IMR-90 (cell line): ENCODE measurements around the gene CLCN6. TPM values are rescaled to one million over a fixed set of nuclear protein-coding genes. Genes with fewer than 3 reads are reported as not detected.

Experiments used
- MAFK ChIP-seq: IDR thresholded peaks from 2 replicates; pipeline ENCODE4 v1.6.1; 2012; ENCODE audit warnings: low read depth, low read length, improper control_type of control experiment
- polyA plus RNA-seq, 3 experiments: library from polyadenylated mRNA; depleted of rRNA; stranded (reverse); fragments of >200 nt; gene quantifications; 2 replicates each; pipeline ENCODE4 v1.2.3, GENCODE V29; 2012; ENCODE audit warnings: low replicate concordance in 1 of 3
- total RNA-seq: library from RNA; depleted of rRNA; stranded (reverse); fragments of >200 nt; gene quantifications from 2 replicates; pipeline ENCODE4 v1.2.3, GENCODE V29; 2012
- TF ChIP-seq, protein P1 (sequence below): fragments of 150-350 bp; IDR thresholded peaks from 2 replicates; pipeline ENCODE4 v1.6.1; 2016; ENCODE audit warnings: low read depth, mild to moderate bottlenecking, low read length, moderate library complexity, borderline replicate concordance

Gene CLCN6
- total and polyA plus RNA-seq, 2 of the 4 experiments (the other 2 are of a cell fraction), result 4.1 to 10.6 TPM

DNA sequence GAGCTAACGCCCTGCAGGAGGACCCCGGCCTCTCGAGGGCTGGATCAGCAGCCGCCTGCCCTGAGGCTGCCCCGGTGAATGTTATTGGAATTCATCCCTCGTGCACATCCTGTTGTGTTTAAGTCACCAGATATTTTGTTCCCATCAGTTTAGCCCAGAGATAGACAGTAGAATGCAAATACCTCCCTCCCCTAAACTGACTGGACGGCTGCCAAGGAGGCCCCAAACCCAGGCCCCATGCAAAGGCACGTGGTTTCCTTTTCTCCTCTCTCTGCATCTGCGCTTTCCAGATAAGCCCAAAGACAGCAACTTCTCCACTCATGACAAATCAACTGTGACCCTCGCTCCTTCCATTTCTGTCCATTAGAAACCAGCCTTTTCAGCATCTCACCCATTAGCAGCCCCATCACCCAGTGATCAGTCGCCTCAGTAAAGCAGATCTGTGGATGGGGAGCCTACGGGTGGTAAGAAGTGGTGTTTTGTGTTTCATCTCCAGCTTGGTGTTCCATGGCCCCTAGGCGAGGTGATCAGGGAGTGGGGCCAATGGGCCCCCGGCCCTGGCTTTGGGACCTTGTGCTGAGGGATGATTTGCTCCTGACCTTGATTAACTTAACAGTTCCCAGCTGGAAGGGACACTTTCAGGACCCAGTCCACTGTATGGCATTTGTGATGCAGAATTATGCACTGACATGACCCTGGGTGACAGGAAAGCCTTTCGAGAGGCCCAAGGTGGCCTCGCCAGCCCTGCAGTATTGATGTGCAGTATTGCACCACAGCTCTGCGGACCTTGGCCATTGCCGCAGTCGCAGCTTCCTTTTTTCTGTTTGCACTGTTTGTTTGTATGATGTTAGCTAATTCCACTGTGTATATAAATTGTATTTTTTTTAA is 36.4 kb downstream of the CLCN6 start (continued):
- TF ChIP-seq, protein P1, sequence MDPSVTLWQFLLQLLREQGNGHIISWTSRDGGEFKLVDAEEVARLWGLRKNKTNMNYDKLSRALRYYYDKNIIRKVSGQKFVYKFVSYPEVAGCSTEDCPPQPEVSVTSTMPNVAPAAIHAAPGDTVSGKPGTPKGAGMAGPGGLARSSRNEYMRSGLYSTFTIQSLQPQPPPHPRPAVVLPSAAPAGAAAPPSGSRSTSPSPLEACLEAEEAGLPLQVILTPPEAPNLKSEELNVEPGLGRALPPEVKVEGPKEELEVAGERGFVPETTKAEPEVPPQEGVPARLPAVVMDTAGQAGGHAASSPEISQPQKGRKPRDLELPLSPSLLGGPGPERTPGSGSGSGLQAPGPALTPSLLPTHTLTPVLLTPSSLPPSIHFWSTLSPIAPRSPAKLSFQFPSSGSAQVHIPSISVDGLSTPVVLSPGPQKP, result no peak
- TF ChIP-seq MAFK, result no peak
